PC-9 (cell line): ENCODE results near the gene SDHC.

Source experiments
- EZH2 ChIP-seq: fragments of 200-600 bp; sonication (generic); IDR thresholded peaks from 2 replicates; pipeline ENCODE4 v1.8.0; 2017; ENCODE audit warnings: antibody characterized with exemption, low read depth
- TF ChIP-seq, protein P1 (sequence below): fragments of 200-600 bp; sonication (generic); conservative IDR thresholded peaks from 2 replicates; pipeline ENCODE4 v1.6.1; 2017; ENCODE audit warnings: mixed run types, antibody characterized with exemption, mild to moderate bottlenecking, moderate library complexity

DNA sequence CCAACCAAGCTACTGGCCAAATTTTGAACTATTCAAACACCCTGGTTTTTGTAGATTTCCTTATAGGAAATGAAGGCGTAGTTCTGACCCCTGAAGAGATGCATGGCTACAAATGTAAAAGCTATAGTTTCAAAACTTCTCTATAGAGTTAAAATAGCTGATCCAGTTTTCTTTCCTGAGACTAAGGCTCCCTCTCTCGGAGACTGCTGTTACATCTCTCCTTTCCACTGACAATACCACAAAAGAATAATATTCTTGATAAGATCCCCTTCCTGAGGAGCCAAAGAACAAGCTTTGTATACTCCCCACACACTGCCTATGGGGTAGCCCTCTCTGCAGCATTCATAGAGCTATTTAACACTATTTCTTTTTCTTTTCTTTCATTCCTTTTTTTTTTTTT lies 60.2 kb downstream of the SDHC start:
- TF ChIP-seq, protein P1, sequence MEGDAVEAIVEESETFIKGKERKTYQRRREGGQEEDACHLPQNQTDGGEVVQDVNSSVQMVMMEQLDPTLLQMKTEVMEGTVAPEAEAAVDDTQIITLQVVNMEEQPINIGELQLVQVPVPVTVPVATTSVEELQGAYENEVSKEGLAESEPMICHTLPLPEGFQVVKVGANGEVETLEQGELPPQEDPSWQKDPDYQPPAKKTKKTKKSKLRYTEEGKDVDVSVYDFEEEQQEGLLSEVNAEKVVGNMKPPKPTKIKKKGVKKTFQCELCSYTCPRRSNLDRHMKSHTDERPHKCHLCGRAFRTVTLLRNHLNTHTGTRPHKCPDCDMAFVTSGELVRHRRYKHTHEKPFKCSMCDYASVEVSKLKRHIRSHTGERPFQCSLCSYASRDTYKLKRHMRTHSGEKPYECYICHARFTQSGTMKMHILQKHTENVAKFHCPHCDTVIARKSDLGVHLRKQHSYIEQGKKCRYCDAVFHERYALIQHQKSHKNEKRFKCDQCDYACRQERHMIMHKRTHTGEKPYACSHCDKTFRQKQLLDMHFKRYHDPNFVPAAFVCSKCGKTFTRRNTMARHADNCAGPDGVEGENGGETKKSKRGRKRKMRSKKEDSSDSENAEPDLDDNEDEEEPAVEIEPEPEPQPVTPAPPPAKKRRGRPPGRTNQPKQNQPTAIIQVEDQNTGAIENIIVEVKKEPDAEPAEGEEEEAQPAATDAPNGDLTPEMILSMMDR = peak; percentile 40; the same call in 1 of the 2 replicates
- no peak for TF ChIP-seq EZH2
